ENCODE data around the gene SLC13A4.

- no peak for TF ChIP-seq CTCF (IDR thresholded peaks at IDR 0.05; ENCODE audit: insufficient read depth, low read length)
- TF ChIP-seq, protein P1, sequence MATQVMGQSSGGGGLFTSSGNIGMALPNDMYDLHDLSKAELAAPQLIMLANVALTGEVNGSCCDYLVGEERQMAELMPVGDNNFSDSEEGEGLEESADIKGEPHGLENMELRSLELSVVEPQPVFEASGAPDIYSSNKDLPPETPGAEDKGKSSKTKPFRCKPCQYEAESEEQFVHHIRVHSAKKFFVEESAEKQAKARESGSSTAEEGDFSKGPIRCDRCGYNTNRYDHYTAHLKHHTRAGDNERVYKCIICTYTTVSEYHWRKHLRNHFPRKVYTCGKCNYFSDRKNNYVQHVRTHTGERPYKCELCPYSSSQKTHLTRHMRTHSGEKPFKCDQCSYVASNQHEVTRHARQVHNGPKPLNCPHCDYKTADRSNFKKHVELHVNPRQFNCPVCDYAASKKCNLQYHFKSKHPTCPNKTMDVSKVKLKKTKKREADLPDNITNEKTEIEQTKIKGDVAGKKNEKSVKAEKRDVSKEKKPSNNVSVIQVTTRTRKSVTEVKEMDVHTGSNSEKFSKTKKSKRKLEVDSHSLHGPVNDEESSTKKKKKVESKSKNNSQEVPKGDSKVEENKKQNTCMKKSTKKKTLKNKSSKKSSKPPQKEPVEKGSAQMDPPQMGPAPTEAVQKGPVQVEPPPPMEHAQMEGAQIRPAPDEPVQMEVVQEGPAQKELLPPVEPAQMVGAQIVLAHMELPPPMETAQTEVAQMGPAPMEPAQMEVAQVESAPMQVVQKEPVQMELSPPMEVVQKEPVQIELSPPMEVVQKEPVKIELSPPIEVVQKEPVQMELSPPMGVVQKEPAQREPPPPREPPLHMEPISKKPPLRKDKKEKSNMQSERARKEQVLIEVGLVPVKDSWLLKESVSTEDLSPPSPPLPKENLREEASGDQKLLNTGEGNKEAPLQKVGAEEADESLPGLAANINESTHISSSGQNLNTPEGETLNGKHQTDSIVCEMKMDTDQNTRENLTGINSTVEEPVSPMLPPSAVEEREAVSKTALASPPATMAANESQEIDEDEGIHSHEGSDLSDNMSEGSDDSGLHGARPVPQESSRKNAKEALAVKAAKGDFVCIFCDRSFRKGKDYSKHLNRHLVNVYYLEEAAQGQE (IDR thresholded peaks at IDR 0.05; ENCODE audit: insufficient replicate concordance, low read depth), result no peak
- no peak for TF ChIP-seq GABPA (IDR thresholded peaks at IDR 0.05; ENCODE audit: low read depth)
- no peak for TF ChIP-seq SPI1 (IDR thresholded peaks at IDR 0.05; ENCODE audit: borderline replicate concordance, low read depth)
Measured at GRCh38 chr7:135741905-135742304, 13.9 kb upstream of the SLC13A4 start.

All from HL-60 (cell line).